NK-92 (cell line): Measurements from ENCODE around the gene FDX1.
"Not testable (repeated sequence)": the region's sequence is repeated elsewhere in the genome, so short reads cannot be mapped to it uniquely, and the experiment has no call there.

Experiments used
- DNase-seq: peaks from one replicate; lab custom pipeline; 2025; ENCODE audit not compliant: unreplicated experiment; lab: John Stamatoyannopoulos, UW

The FDX1 gene

DNA sequence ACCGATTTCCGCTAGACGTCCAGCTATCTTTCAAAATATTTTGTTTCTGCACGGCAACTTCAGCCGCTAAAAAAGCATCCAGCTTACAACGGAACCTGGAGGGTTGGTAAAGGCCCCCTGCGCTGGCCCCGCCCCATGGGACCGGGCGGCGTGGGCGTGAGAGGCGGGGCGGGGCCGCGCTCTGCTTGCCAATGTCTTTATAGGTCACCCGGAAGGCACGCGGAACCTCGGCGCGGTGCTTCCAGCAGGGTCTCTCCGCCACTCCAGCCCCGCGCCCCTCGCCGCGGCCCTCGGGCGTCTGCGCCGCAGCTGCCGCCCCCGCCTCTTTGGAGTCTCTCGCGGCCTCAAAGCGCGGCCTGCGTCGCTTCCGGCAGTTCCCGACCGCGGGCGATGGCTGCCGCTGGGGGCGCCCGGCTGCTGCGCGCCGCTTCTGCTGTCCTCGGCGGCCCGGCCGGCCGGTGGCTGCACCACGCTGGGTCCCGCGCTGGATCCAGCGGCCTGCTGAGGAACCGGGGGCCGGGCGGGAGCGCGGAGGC lies at the start of gene FDX1:
Gene FDX1, plus strand, starts transcription at position 218 of the 536 bp plus-strand sequence. Its CDS starts 173 bp downstream, at position 391.
- no peak for DNase-seq

DNA sequence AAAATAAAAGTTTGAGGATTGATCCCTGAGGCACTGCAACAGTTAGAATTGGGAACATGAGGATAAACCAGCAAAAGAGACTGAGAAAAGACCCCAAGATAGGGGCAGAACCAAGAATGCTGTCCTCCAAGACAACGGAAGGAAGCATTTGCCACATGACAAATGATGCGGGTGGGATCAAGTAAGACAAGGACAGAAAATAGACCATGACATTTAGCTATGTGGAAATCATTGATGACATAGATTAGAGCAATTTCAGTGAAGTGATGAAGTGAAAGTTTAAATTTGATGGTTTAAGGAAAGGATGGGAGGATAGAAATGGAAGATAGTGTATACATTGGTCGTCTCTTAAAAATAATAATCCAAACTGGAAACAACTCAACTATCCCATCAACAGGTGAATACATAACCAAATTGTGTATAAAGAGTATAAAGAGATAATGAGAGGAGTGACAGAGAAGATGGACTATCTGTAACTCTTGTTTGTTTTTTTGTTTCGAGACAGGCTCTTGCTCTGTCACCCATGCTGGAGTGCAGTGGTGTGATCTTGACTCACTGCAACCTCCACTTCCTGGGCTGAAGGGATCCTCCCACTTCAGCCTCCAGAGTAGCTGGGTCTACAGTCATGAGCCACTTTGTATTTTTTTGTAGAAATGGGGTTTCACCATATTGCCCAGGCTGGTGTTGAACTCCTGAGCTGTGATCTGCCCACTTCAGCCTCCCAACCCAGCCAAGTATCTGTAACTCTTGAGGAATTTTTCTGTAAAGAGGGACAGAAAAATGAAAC lies 48.7 kb upstream of the FDX1 start:
- no peak for DNase-seq

- DNase-seq = not testable (repeated sequence)
Measured at GRCh38 chr11:110388231-110388630, 41.5 kb upstream of the FDX1 start.

GRCh38 chr11:110389965-110390364 lies 39.8 kb upstream of the FDX1 start:
- DNase-seq = no peak

DNA sequence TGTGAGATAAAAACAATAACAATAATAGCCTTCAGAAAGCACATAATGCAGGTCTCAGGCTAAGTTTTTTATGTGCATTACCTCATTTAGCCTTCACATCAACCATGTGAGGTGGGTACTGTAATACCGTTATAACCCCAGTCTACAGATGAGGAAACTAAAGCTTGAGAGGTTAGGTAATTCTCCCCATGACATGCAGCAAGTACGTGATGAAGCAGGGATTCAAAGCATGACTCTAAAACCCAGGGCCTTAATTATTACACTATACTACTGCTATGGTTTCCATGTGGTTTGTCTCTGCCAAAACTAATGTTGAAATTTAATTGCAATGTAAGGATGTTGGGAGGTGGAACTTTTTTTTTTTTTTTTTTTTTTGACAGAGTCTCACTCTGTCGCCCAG lies 37.7 kb upstream of the FDX1 start:
- DNase-seq = no peak

GRCh38 chr11:110397668-110398286 lies 32.0 kb upstream of the FDX1 start:
- not testable (repeated sequence) for DNase-seq

DNA sequence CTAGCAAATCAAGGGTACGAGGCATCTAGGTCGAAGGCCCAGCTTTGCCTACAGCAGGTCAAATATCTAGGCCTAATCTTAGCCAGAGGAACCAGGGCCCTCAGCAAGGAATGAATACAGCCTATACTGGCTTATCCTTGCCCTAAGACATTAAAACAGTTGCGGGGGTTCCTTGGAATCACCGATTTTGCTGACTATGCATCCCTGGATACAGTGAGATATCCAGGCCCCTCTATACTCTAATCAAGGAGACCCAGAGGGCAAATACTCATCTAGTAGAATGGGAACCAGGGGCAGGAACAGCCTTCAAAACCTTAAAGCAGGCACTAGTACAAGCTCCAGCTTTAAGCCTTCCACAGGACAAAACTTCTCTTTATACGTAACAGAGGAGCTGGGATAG lies 26.2 kb upstream of the FDX1 start:
- DNase-seq = not testable (repeated sequence)

GRCh38 chr11:110405636-110406035 lies 24.1 kb upstream of the FDX1 start:
- not testable (repeated sequence) for DNase-seq

GRCh38 chr11:110407315-110407714 lies 22.4 kb upstream of the FDX1 start:
- DNase-seq = no peak

DNA sequence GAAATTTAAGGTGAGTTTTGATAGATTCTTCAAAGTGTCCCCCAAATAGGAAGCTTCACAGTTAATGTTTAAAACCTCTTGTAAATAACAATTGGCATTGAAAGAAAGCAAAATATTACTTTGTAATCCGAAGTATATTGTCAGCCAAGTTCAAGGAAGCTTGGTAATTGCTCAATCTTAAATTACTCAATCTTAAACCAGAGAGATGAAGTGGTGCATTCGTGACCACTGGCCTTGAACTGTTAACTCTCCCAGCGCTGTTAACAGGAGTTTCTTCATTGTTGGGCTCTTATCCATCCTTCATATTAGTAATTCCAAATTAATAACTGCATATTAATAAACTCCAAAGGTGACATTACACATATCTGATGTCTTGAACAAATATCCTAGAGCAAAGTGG lies 20.6 kb upstream of the FDX1 start:
- DNase-seq = no peak

DNA sequence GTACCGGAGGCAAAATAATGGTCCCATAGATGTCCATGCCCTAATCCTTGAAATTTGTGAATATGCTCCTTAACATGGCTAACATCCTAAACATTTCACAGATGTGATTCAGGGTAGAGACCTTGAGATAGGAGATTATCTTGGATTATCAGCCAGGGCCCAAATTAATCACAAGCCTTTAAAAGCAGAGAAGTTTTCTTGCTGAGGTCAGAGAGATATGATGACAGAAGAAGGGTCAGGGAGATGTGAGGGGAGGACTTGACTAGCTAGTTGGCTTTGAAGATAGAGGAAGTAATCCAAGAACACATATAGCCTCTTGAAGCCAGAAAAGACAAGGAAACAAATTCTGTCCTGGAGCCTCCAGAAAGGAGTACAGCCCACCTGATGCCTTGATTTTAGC lies 19.1 kb upstream of the FDX1 start:
- no peak for DNase-seq

DNA sequence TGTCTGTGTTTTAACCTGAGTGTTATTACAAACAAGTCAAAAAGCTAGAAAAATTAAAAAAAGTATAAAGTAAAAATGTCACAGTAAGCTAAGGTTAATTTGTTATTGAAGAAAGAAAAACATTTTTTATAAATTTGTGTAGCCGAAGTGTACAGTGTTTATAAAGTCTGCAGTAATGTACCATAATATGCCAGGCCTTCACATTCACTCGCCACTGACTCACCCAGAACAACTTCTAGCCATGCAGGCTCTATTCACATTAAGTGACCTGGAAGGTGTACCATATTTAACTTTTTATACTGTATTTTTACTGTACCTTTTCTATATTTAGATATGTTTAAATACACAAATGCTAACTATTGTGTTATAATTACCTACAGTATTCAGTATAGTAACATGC lies 14.7 kb upstream of the FDX1 start:
- DNase-seq = no peak

DNA sequence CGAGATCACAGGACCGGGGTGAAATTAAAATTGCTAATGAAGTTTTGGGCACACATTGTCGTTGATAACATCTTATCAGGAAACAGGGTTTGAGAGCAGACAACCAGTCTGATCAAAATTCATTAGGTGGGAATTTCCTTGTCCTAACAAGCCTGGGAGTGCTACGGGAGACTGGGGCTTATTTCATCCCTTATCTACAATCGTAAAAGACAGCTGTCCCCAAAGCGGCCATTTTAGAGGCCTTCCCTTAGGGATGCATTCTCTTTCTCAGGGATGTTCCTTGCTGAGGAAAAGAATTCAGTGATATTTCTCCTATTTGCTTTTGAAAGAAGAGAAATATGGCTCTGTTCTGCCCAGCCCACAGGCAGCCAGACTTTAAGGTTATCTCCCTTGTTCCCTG lies 8.1 kb upstream of the FDX1 start:
- DNase-seq = not testable (repeated sequence)

- no peak for DNase-seq
Measured at GRCh38 chr11:110422306-110422905, 7.3 kb upstream of the FDX1 start.

DNA sequence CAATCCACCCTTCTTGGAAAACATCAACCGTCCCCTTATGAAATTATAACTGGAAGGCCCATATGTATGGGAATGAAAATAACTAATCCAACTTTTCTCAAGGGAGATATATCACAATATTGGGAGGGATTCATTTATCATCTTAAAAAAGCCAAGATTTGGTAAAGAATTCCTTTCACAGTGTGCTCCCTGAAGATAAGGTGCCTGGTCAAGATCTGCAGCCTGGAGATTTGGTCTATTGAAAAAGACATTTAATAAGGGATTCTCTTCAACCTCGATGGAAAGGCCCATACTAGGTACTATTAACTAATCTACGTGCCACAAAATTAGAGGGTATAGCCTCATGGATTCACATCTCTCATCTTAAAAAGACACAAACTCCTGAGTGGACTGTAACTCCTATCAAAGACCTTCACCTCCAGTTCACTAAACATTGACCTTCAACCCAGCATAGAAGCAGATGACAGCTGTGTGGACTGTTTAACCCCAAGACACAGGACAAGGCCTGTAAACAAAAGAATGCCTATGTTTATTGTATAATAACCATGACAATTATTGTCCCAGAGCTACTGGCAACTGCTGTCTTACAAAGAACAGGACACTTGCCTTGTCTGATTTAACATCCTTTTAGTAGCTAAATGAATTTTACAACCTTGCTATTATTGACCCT lies 4.8 kb upstream of the FDX1 start:
- DNase-seq = no peak

DNA sequence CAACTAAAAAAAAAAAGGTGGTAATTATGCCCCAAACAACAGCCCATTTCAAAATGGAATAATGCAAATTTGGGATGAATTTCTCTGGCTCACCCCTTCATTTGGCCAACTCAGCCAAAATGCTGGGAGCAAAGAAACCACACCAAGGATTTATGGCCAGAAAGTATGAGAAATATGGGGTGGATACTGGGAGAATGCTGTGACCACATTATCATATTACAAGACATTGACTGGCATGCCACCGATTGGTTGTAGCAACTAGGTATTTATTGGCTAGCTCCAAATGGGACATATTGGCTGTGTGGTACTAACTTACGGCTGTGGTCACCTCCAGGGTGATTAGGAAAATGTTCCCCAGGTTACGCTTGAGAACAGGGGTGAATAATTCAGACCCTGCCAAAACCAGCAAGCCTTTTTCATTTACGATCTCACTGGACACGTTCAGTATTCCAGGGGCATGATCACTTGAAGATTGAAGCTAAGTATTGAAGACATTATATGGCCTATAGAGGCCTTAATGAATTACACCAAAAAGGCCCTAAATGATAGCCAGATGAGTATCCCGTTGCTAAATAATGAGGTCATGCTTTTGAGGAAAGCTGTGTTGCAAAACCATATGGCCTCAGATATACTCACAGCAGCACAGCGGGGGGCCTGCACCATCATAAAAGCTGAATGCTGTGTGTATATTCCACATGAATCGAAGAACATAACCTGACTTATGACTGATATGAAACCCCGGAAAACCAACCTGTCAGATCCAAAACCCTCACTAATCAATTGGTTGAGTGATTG lies 3.8 kb upstream of the FDX1 start:
- DNase-seq = no peak

- DNase-seq = no peak
Measured at GRCh38 chr11:110428040-110428439, 1.7 kb upstream of the FDX1 start.

GRCh38 chr11:110428956-110429730 lies 605 bp upstream of the FDX1 start:
- DNase-seq = no peak

DNA sequence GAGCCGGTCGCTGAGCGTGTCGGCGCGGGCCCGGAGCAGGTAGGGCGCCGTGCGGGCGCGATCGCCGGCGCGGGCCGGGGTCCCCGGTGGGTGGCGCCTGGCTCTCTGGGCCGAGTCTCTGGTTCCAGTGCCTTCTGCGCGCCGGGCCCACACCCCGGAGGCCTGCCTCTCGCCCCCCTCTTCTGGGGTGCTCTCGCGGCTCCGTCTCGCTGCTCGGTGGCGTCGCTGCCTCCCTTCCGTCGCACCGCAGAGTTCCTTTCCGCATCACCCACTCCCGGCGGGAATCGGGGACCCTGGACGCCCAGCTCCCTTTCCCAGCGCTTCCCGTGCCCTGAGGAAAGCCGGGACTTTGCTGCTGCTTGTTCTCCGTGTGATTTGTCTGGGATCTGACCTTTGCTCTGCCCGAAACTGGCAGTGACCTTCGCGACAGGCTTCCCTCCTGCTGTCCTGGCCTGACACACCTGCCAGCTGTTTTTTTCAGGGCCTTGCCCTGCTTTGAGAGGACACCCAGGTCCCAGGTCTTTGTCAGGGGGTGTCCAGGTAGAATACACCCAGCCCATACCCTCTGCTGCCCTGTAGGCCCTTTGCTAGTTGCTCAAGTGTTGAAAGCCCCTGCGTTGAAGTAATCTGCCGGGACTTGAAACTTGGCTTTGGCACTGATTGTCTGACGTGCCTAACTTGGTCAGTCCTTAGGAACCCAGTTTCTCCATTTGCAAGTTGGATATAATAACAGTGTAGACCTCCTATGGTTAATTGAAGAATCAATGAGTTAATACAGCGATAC lies 711 bp downstream of the FDX1 start:
- DNase-seq = no peak
